Neural cell (in vitro differentiated cells): Measurements from ENCODE around the gene UQCR11. TPM values are rescaled to one million over a fixed set of nuclear protein-coding genes. Genes with fewer than 3 reads are reported as not detected.

Source experiments
- H2AFZ ChIP-seq: fragments of 200-600, 300-800 bp; sonication (generic), shearing (Covaris generic); 2 replicates; pipeline ENCODE4 v1.6.0; 2014; ENCODE audit warnings: low read depth, mild to moderate bottlenecking, antibody characterized with exemption, low read length, moderate library complexity
- H3F3A ChIP-seq: fragments of 200-600 bp; shearing (Covaris generic); 2 replicates; pipeline ENCODE4 v1.6.1; 2016; ENCODE audit warnings: mild to moderate bottlenecking, moderate library complexity, mixed read lengths, antibody characterized with exemption, low read length; ENCODE audit not compliant: insufficient read depth, poor library complexity, severe bottlenecking
- H3K27ac ChIP-seq: fragments of 200-600, 300-800 bp; sonication (generic), shearing (Covaris generic); 2 replicates; pipeline ENCODE4 v1.5.1; 2014; ENCODE audit warnings: mild to moderate bottlenecking, low read length, moderate library complexity
- H3K27me3 ChIP-seq: fragments of 300-800, 200-600 bp; sonication (generic), shearing (Covaris generic); 2 replicates; pipeline ENCODE4 v1.6.0; 2014; ENCODE audit warnings: mild to moderate bottlenecking, low read depth, low read length, moderate library complexity; ENCODE audit not compliant: insufficient read depth
- H3K36me3 ChIP-seq: fragments of 300-800, 200-600 bp; sonication (generic), shearing (Covaris generic); 2 replicates; pipeline ENCODE4 v1.5.1; 2014; ENCODE audit warnings: mild to moderate bottlenecking, antibody characterized with exemption, low read length, moderate library complexity; ENCODE audit not compliant: insufficient read depth
- H3K4me2 ChIP-seq: fragments of 300-800, 200-600 bp; sonication (generic), shearing (Covaris generic); 2 replicates; pipeline ENCODE4 v1.6.0; 2014; ENCODE audit warnings: mild to moderate bottlenecking, low read length
- H3K4me3 ChIP-seq: fragments of 300-800, 200-600 bp; sonication (generic), shearing (Covaris generic); 2 replicates; pipeline ENCODE4 v1.5.1; 2014; ENCODE audit warnings: mild to moderate bottlenecking, low read length, moderate library complexity
- H3K79me2 ChIP-seq: fragments of 200-600 bp; shearing (Covaris generic); replicated peaks from 2 replicates; pipeline ENCODE4 v1.6.0; 2014; ENCODE audit warnings: mild to moderate bottlenecking, low read length, moderate library complexity; ENCODE audit not compliant: insufficient read depth
- H3K9ac ChIP-seq: fragments of 300-800, 200-600 bp; sonication (generic), shearing (Covaris generic); 2 replicates; pipeline ENCODE4 v1.6.1; 2016; ENCODE audit warnings: mild to moderate bottlenecking, low read length, mixed read lengths
- H3K9me2 ChIP-seq: fragments of 200-600 bp; shearing (Covaris generic); 2 replicates; pipeline ENCODE4 v1.6.1; 2016; ENCODE audit warnings: mild to moderate bottlenecking, low read length, mixed read lengths; ENCODE audit not compliant: insufficient read depth
- H3K9me3 ChIP-seq: fragments of 200-600, 300-800 bp; sonication (generic), shearing (Covaris generic); 2 replicates; pipeline ENCODE4 v1.6.1; 2016; ENCODE audit warnings: mild to moderate bottlenecking, mixed run types, low read length, moderate library complexity, mixed read lengths
- H4K20me1 ChIP-seq: fragments of 200-600 bp; shearing (Covaris generic); 2 replicates; pipeline ENCODE4 v1.6.1; 2016; ENCODE audit warnings: mild to moderate bottlenecking, mixed run types; ENCODE audit not compliant: insufficient read depth
- CTCF ChIP-seq: fragments of 450-650 bp; IDR thresholded peaks from 2 replicates; pipeline ENCODE4 v1.5.1; 2014; ENCODE audit warnings: antibody characterized with exemption, mild to moderate bottlenecking, moderate library complexity; ENCODE audit not compliant: poor library complexity, severe bottlenecking
- EP300 ChIP-seq: fragments of 450-650 bp; conservative IDR thresholded peaks from 2 replicates; pipeline ENCODE4 v1.6.1; 2014; ENCODE audit warnings: antibody characterized with exemption, mild to moderate bottlenecking, moderate library complexity; ENCODE audit not compliant: poor library complexity, severe bottlenecking
- EZH2 ChIP-seq: fragments of 200-600, 300-800 bp; shearing (Covaris generic), sonication (generic); IDR thresholded peaks from 2 replicates; pipeline ENCODE4 v1.6.1; 2014; ENCODE audit warnings: antibody characterized with exemption, low read length, borderline replicate concordance, mild to moderate bottlenecking; ENCODE audit not compliant: insufficient read depth, poor library complexity, severe bottlenecking
- MXI1 ChIP-seq: fragments of 450-650 bp; conservative IDR thresholded peaks from 2 replicates; pipeline ENCODE4 v1.6.1; 2014; ENCODE audit warnings: antibody characterized with exemption, mild to moderate bottlenecking; ENCODE audit not compliant: poor library complexity, severe bottlenecking
- POLR2AphosphoS5 ChIP-seq: IDR thresholded peaks from 2 replicates; pipeline ENCODE4 v1.6.1; 2012
- RAD21 ChIP-seq: fragments of 450-650 bp; conservative IDR thresholded peaks from 2 replicates; pipeline ENCODE4 v1.6.1; 2014; ENCODE audit warnings: antibody characterized with exemption, mild to moderate bottlenecking, moderate library complexity
- REST ChIP-seq: IDR thresholded peaks from 2 replicates; pipeline ENCODE4 v1.6.1; 2012; ENCODE audit warnings: borderline replicate concordance
- SMC3 ChIP-seq: fragments of 450-650 bp; conservative IDR thresholded peaks from 2 replicates; pipeline ENCODE4 v1.6.1; 2014; ENCODE audit warnings: antibody characterized with exemption, mild to moderate bottlenecking, moderate library complexity; ENCODE audit not compliant: poor library complexity
- TAF1 ChIP-seq: IDR thresholded peaks from 2 replicates; pipeline ENCODE4 v1.6.1; 2012; ENCODE audit warnings: low read depth
- polyA plus RNA-seq: library from polyadenylated mRNA; depleted of rRNA; stranded (reverse); fragments of >200 nt; gene quantifications from 2 replicates; pipeline ENCODE4 v1.2.3, GENCODE V29; 2014

Gene UQCR11
- polyA plus RNA-seq, 1 donor from 2014 or later: 204 TPM

- Histone ChIP-seq H3K9ac (no peak overlapping the region), H3K9me2 (no peaks in the 10 kb centered on the region), H3F3A (no peaks in the 10 kb centered on the region), H3K36me3 (no peaks in the 10 kb centered on the region), H3K27ac (no peak overlapping the region), H3K4me2 (no peak overlapping the region), H3K27me3 (no peaks in the 10 kb centered on the region), H3K4me3 (no peak overlapping the region), H4K20me1 (no peaks in the 10 kb centered on the region), H3K9me3 (no peaks in the 10 kb centered on the region), H3K79me2 (no peaks in the 10 kb centered on the region), H2AFZ (no peak overlapping the region)
- TF ChIP-seq POLR2AphosphoS5 (no peak), EZH2 (no peak), REST (no peak), EP300 (no peak), RAD21 (no peak), CTCF (no peak), TAF1 (no peak), SMC3 (no peak), MXI1 (no peak)
These were observed 21.3 kb upstream of the UQCR11 start for GRCh38 chr19:1626417-1627010.

GRCh38 chr19:1624458-1624857 is 19.2 kb upstream of the UQCR11 start:
- H3K36me3 ChIP-seq: no peaks in the 10 kb centered on the region
- H4K20me1 ChIP-seq: no peaks in the 10 kb centered on the region

More at GRCh38 chr19:1624458-1624857, 19.2 kb upstream of the UQCR11 start:
- no peaks in the 10 kb centered on the region for H3F3A ChIP-seq
- no peak overlapping the region for H3K4me2 ChIP-seq
- H3K9me2 ChIP-seq: no peaks in the 10 kb centered on the region
- H3K27me3 ChIP-seq: no peaks in the 10 kb centered on the region
- H3K79me2 ChIP-seq: no peaks in the 10 kb centered on the region
- no peaks in the 10 kb centered on the region for H3K9me3 ChIP-seq
- H3K27ac ChIP-seq: no peak overlapping the region
- no peak for TF ChIP-seq REST
- TF ChIP-seq EP300: no peak
- TF ChIP-seq MXI1: no peak
- TF ChIP-seq EZH2: no peak
- TF ChIP-seq TAF1: no peak
- H2AFZ ChIP-seq: no peak overlapping the region
- H3K4me3 ChIP-seq: no peak overlapping the region
- no peak overlapping the region for H3K9ac ChIP-seq
